GM23338 (cell line): ENCODE results near the gene RPGRIP1L. TPM values are rescaled to one million over a fixed set of nuclear protein-coding genes. Genes with fewer than 3 reads are reported as not detected.

Source experiments
- ATAC-seq: fragments of 200-7000 bp; cut with Tn5 transposase; 3 replicates; pipeline ENCODE4 v1.9.1; 2020
- DNase-seq: peaks from one replicate; pipeline ENCODE4 v3.0.0-alpha.2; 2015; ENCODE audit warnings: low spot score
- H2AFZ ChIP-seq: fragments of 200-600 bp; sonication (generic); 2 replicates; pipeline ENCODE4 v1.8.0; 2016; ENCODE audit warnings: antibody characterized with exemption, mild to moderate bottlenecking, moderate library complexity
- H3F3A ChIP-seq: fragments of 200-600 bp; sonication (generic); replicated peaks from 2 replicates; pipeline ENCODE4 v1.8.0; 2017; ENCODE audit warnings: antibody characterized with exemption, mixed run types, low read depth
- H3K27ac ChIP-seq: fragments of 200-600 bp; sonication (generic); 2 replicates; pipeline ENCODE4 v1.6.1; 2016; ENCODE audit warnings: low read depth
- H3K27me3 ChIP-seq: fragments of 200-600 bp; sonication (generic); 2 replicates; pipeline ENCODE4 v1.8.0; 2016; ENCODE audit warnings: mild to moderate bottlenecking, mixed run types, moderate library complexity; ENCODE audit not compliant: insufficient read depth
- H3K36me3 ChIP-seq: fragments of 200-600 bp; sonication (generic); 2 replicates; pipeline ENCODE4 v1.8.0; 2016; ENCODE audit warnings: mild to moderate bottlenecking; ENCODE audit not compliant: insufficient read depth
- H3K4me1 ChIP-seq: fragments of 200-600 bp; sonication (generic); 2 replicates; pipeline ENCODE4 v1.8.0; 2016; ENCODE audit warnings: mild to moderate bottlenecking, moderate library complexity; ENCODE audit not compliant: insufficient read depth
- H3K4me2 ChIP-seq: fragments of 200-600 bp; sonication (generic); 2 replicates; pipeline ENCODE4 v1.7.1; 2017; ENCODE audit warnings: mixed run types
- H3K4me3 ChIP-seq: fragments of 200-600 bp; sonication (generic); 2 replicates; pipeline ENCODE4 v1.6.1; 2016; ENCODE audit warnings: mixed run types
- H3K79me2 ChIP-seq: fragments of 200-600 bp; sonication (generic); replicated peaks from 2 replicates; pipeline ENCODE4 v1.8.0; 2017; ENCODE audit warnings: mild to moderate bottlenecking; ENCODE audit not compliant: insufficient read depth
- H3K9me2 ChIP-seq: fragments of 200-600 bp; sonication (generic); 2 replicates; pipeline ENCODE4 v1.8.0; 2017; ENCODE audit not compliant: insufficient read depth
- H4K20me1 ChIP-seq: fragments of 200-600 bp; sonication (generic); replicated peaks from 2 replicates; pipeline ENCODE4 v1.8.0; 2017; ENCODE audit warnings: mild to moderate bottlenecking; ENCODE audit not compliant: insufficient read depth
- H3K27ac Mint-ChIP-seq: 2 replicates; pipeline ENCODE4 v1.8.0; 2020; ENCODE audit warnings: inconsistent platforms, mild to moderate bottlenecking, moderate library complexity, mixed read lengths
- H3K27me3 Mint-ChIP-seq: 3 replicates; pipeline ENCODE4 v1.8.0; 2022; ENCODE audit warnings: low read depth, mild to moderate bottlenecking, moderate library complexity, mixed read lengths, inconsistent platforms; ENCODE audit not compliant: insufficient read depth, poor library complexity
- H3K36me3 Mint-ChIP-seq: 3 replicates; pipeline ENCODE4 v1.8.0; 2021; ENCODE audit warnings: low read depth, mild to moderate bottlenecking, inconsistent platforms, moderate library complexity, mixed read lengths
- H3K4me1 Mint-ChIP-seq: 3 replicates; pipeline ENCODE4 v1.8.0; 2020; ENCODE audit warnings: mild to moderate bottlenecking, inconsistent platforms, mixed read lengths
- H3K4me3 Mint-ChIP-seq: 3 replicates; pipeline ENCODE4 v1.8.0; 2021; ENCODE audit warnings: moderate library complexity, mild to moderate bottlenecking, inconsistent platforms, mixed read lengths
- H3K9me3 Mint-ChIP-seq: 3 replicates; pipeline ENCODE4 v1.8.0; 2020; ENCODE audit warnings: moderate library complexity, mild to moderate bottlenecking, inconsistent platforms, mixed read lengths
- EZH2 ChIP-seq: fragments of 200-600 bp; sonication (generic); IDR thresholded peaks from one replicate; pipeline ENCODE4 v1.8.0; 2017; ENCODE audit warnings: antibody characterized with exemption, mild to moderate bottlenecking, low read depth; ENCODE audit not compliant: unreplicated experiment
- JUNB ChIP-seq: IDR thresholded peaks from one replicate; pipeline ENCODE4 v1.6.1; 2016; ENCODE audit warnings: antibody characterized with exemption; ENCODE audit not compliant: unreplicated experiment
- NANOG ChIP-seq: IDR thresholded peaks from 2 replicates; pipeline ENCODE4 v1.6.1; 2016; ENCODE audit warnings: antibody characterized with exemption, borderline replicate concordance
- POLR2AphosphoS5 ChIP-seq: IDR thresholded peaks from 2 replicates; pipeline ENCODE4 v1.6.1; 2016; ENCODE audit warnings: antibody characterized with exemption, low read depth
- ZNF114 ChIP-seq: fragments of 250-450 bp; sonication (Bioruptor Pico); IDR thresholded peaks from 2 replicates; pipeline ENCODE4 v1.5.0; 2020; ENCODE audit warnings: mild to moderate bottlenecking, moderate library complexity
- ZNF331 ChIP-seq: fragments of 250-450 bp; sonication (Bioruptor Pico); IDR thresholded peaks from 2 replicates; pipeline ENCODE4 v1.5.0; 2020; ENCODE audit warnings: low read depth, mild to moderate bottlenecking, moderate library complexity
- polyA plus RNA-seq: library from polyadenylated mRNA; unstranded; fragments of >200 nt; fragmentation: Nextera tagmentation; extraction: Ambion mirVana; gene quantifications from 2 replicates; pipeline ENCODE4 v1.2.1, GENCODE V29; 2016
- total RNA-seq: library from RNA; depleted of rRNA; stranded (reverse); fragments of >200 nt; shearing (Covaris generic); gene quantifications from 2 replicates; pipeline ENCODE4 v1.2.3, GENCODE V29; 2014
- TF ChIP-seq, protein P1 (sequence below): IDR thresholded peaks from 2 replicates; pipeline ENCODE4 v1.6.1; 2016; ENCODE audit warnings: antibody characterized with exemption
- TF ChIP-seq, protein P2 (sequence below), 2 experiments: fragments of 200-600 bp in 1 of 2; sonication (generic) in 1 of 2; conservative IDR thresholded peaks; 2 replicates each; pipeline versions ENCODE4 v1.5.1 to v1.6.1; 2016 to 2017; ENCODE audit warnings: antibody characterized with exemption in 2 of 2, low read depth in 2 of 2, mild to moderate bottlenecking in 2 of 2, moderate library complexity in 1 of 2
- TF ChIP-seq, protein P3 (sequence below): fragments of 250-450 bp; sonication (Bioruptor Pico); IDR thresholded peaks from 2 replicates; pipeline ENCODE4 v1.5.0; 2020; ENCODE audit warnings: mild to moderate bottlenecking, moderate library complexity

RPGRIP1L gene
- total and polyA plus RNA-seq, 2 experiments from 2014 or later = 11.4 to 21.3 TPM

DNA sequence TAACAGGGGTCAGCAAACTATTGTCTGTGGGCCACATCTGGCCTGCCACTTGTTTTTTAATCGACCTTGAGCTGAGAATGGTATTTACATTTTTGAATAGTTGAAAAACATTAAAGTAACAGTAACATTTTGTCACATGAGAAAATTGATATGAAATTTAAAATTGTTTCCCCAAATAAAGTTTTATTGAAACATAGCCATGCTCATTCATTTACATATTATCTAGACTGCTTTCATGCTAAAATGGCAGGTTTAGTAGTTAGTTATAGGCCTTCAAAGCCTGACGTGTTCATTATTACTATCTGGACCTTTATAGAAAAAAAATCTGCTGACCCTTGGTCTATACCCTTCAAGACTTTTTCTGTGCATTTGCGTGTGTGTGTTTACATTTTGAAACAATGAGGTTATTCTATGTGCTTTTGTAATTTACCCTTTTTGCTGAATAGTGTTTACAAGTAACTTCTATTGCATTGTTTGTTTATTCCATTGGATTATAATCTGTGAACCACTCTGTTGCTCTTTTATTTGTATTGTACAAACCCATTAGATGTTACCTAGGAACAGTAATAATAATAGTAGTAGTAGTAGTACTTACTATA, 37.4 kb upstream of the RPGRIP1L start:
- no peak for TF ChIP-seq NANOG
- TF ChIP-seq, protein P1, sequence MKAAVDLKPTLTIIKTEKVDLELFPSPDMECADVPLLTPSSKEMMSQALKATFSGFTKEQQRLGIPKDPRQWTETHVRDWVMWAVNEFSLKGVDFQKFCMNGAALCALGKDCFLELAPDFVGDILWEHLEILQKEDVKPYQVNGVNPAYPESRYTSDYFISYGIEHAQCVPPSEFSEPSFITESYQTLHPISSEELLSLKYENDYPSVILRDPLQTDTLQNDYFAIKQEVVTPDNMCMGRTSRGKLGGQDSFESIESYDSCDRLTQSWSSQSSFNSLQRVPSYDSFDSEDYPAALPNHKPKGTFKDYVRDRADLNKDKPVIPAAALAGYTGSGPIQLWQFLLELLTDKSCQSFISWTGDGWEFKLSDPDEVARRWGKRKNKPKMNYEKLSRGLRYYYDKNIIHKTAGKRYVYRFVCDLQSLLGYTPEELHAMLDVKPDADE = no peak
- no peak for TF ChIP-seq ZNF114 (CRISPR knock-in tag)
- TF ChIP-seq ZNF331 = no peak
- no peak for TF ChIP-seq JUNB
- TF ChIP-seq, protein P2, sequence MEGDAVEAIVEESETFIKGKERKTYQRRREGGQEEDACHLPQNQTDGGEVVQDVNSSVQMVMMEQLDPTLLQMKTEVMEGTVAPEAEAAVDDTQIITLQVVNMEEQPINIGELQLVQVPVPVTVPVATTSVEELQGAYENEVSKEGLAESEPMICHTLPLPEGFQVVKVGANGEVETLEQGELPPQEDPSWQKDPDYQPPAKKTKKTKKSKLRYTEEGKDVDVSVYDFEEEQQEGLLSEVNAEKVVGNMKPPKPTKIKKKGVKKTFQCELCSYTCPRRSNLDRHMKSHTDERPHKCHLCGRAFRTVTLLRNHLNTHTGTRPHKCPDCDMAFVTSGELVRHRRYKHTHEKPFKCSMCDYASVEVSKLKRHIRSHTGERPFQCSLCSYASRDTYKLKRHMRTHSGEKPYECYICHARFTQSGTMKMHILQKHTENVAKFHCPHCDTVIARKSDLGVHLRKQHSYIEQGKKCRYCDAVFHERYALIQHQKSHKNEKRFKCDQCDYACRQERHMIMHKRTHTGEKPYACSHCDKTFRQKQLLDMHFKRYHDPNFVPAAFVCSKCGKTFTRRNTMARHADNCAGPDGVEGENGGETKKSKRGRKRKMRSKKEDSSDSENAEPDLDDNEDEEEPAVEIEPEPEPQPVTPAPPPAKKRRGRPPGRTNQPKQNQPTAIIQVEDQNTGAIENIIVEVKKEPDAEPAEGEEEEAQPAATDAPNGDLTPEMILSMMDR (conservative IDR thresholded peaks at IDR 0.05; ENCODE audit: low read depth in 2 of 2) = no peak
- TF ChIP-seq POLR2AphosphoS5 = no peak
- no peak for TF ChIP-seq EZH2
- TF ChIP-seq, protein P3, sequence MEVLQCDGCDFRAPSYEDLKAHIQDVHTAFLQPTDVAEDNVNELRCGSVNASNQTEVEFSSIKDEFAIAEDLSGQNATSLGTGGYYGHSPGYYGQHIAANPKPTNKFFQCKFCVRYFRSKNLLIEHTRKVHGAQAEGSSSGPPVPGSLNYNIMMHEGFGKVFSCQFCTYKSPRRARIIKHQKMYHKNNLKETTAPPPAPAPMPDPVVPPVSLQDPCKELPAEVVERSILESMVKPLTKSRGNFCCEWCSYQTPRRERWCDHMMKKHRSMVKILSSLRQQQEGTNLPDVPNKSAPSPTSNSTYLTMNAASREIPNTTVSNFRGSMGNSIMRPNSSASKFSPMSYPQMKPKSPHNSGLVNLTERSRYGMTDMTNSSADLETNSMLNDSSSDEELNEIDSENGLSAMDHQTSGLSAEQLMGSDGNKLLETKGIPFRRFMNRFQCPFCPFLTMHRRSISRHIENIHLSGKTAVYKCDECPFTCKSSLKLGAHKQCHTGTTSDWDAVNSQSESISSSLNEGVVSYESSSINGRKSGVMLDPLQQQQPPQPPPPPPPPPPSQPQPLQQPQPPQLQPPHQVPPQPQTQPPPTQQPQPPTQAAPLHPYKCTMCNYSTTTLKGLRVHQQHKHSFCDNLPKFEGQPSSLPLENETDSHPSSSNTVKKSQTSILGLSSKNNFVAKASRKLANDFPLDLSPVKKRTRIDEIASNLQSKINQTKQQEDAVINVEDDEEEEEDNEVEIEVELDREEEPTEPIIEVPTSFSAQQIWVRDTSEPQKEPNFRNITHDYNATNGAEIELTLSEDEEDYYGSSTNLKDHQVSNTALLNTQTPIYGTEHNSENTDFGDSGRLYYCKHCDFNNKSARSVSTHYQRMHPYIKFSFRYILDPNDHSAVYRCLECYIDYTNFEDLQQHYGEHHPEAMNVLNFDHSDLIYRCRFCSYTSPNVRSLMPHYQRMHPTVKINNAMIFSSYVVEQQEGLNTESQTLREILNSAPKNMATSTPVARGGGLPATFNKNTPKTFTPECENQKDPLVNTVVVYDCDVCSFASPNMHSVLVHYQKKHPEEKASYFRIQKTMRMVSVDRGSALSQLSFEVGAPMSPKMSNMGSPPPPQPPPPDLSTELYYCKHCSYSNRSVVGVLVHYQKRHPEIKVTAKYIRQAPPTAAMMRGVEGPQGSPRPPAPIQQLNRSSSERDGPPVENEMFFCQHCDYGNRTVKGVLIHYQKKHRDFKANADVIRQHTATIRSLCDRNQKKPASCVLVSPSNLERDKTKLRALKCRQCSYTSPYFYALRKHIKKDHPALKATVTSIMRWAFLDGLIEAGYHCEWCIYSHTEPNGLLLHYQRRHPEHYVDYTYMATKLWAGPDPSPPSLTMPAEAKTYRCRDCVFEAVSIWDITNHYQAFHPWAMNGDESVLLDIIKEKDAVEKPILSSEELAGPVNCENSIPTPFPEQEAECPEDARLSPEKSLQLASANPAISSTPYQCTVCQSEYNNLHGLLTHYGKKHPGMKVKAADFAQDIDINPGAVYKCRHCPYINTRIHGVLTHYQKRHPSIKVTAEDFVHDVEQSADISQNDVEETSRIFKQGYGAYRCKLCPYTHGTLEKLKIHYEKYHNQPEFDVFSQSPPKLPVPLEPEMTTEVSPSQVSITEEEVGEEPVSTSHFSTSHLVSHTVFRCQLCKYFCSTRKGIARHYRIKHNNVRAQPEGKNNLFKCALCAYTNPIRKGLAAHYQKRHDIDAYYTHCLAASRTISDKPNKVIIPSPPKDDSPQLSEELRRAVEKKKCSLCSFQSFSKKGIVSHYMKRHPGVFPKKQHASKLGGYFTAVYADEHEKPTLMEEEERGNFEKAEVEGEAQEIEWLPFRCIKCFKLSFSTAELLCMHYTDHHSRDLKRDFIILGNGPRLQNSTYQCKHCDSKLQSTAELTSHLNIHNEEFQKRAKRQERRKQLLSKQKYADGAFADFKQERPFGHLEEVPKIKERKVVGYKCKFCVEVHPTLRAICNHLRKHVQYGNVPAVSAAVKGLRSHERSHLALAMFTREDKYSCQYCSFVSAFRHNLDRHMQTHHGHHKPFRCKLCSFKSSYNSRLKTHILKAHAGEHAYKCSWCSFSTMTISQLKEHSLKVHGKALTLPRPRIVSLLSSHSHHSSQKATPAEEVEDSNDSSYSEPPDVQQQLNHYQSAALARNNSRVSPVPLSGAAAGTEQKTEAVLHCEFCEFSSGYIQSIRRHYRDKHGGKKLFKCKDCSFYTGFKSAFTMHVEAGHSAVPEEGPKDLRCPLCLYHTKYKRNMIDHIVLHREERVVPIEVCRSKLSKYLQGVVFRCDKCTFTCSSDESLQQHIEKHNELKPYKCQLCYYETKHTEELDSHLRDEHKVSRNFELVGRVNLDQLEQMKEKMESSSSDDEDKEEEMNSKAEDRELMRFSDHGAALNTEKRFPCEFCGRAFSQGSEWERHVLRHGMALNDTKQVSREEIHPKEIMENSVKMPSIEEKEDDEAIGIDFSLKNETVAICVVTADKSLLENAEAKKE (CRISPR knock-in tag) = no peak
- H3K9me3 Mint-ChIP-seq = no peaks in the 10 kb centered on the region
- Histone ChIP-seq H3K79me2 (peaks cover 53% of the 10 kb centered on the region), H4K20me1 (peaks cover 6% of the 10 kb centered on the region), H3K36me3 (no peaks in the 10 kb centered on the region), H2AFZ (no peak overlapping the region), H3K27me3 (no peaks in the 10 kb centered on the region), H3K9me2 (no peaks in the 10 kb centered on the region), H3K4me3 (no peak overlapping the region), H3K4me1 (peaks cover 18% of the 10 kb centered on the region), H3K4me2 (no peak overlapping the region), H3K27ac (no peak overlapping the region), H3F3A (no peaks in the 10 kb centered on the region)
- H3K4me3 Mint-ChIP-seq = no peak overlapping the region
- H3K27ac Mint-ChIP-seq = no peak overlapping the region
- no peak for DNase-seq
- peaks cover 21% of the 10 kb centered on the region for H3K4me1 Mint-ChIP-seq
- peaks cover 2% of the 10 kb centered on the region for H3K27me3 Mint-ChIP-seq
- ATAC-seq = no peak
- no peaks in the 10 kb centered on the region for H3K36me3 Mint-ChIP-seq
